Ishikawa (cell line): ENCODE data around the gene CHMP4A.

Source experiments
- CEBPB ChIP-seq: IDR thresholded peaks from 2 replicates; pipeline ENCODE4 v1.6.1; 2012
- EP300 ChIP-seq: IDR thresholded peaks from 2 replicates; pipeline ENCODE4 v1.6.1; 2012; ENCODE audit warnings: borderline replicate concordance
- FOXM1 ChIP-seq: IDR thresholded peaks from 2 replicates; pipeline ENCODE4 v1.6.1; 2012; ENCODE audit warnings: low read depth, borderline replicate concordance
- RAD21 ChIP-seq: IDR thresholded peaks from 2 replicates; pipeline ENCODE4 v1.6.1; 2012; ENCODE audit warnings: low read depth
- TCF12 ChIP-seq: IDR thresholded peaks from 2 replicates; pipeline ENCODE4 v1.6.1; 2012; ENCODE audit warnings: low read depth
- YY1 ChIP-seq: IDR thresholded peaks from 2 replicates; pipeline ENCODE4 v1.6.1; 2012; ENCODE audit warnings: low read depth
- TF ChIP-seq, protein P1 (sequence below): IDR thresholded peaks from 2 replicates; pipeline ENCODE4 v1.6.1; 2012; ENCODE audit warnings: low read depth, mild to moderate bottlenecking

DNA sequence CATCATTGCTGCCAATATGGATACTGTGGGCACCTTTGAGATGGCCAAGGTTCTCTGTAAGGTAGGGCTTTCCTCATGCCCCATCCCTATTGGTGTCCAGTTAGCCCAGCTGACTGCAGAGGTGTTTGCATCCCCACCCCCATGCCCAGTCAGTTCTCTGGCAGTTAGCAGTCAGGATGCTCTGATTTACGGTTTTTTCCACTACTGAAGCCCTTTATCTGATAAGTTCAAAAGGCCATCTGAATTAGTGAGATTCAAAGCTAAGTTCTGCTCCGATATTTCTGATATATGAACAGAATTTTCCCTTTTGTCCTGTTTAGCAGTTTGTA, 20.2 kb upstream of the CHMP4A start:
- TF ChIP-seq CEBPB (no peak), YY1 (no peak), TCF12 (no peak), RAD21 (no peak), EP300 (no peak), FOXM1 (no peak)
- TF ChIP-seq, protein P1, sequence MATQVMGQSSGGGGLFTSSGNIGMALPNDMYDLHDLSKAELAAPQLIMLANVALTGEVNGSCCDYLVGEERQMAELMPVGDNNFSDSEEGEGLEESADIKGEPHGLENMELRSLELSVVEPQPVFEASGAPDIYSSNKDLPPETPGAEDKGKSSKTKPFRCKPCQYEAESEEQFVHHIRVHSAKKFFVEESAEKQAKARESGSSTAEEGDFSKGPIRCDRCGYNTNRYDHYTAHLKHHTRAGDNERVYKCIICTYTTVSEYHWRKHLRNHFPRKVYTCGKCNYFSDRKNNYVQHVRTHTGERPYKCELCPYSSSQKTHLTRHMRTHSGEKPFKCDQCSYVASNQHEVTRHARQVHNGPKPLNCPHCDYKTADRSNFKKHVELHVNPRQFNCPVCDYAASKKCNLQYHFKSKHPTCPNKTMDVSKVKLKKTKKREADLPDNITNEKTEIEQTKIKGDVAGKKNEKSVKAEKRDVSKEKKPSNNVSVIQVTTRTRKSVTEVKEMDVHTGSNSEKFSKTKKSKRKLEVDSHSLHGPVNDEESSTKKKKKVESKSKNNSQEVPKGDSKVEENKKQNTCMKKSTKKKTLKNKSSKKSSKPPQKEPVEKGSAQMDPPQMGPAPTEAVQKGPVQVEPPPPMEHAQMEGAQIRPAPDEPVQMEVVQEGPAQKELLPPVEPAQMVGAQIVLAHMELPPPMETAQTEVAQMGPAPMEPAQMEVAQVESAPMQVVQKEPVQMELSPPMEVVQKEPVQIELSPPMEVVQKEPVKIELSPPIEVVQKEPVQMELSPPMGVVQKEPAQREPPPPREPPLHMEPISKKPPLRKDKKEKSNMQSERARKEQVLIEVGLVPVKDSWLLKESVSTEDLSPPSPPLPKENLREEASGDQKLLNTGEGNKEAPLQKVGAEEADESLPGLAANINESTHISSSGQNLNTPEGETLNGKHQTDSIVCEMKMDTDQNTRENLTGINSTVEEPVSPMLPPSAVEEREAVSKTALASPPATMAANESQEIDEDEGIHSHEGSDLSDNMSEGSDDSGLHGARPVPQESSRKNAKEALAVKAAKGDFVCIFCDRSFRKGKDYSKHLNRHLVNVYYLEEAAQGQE = no peak
